HCT116 (cell line): ENCODE data around the gene ATAD3C. TPM values are rescaled to one million over a fixed set of nuclear protein-coding genes. Genes with fewer than 3 reads are reported as not detected.

Experiments used
- ATAC-seq: fragments of 200-7000 bp; cut with Tn5 transposase; 2 replicates; pipeline ENCODE4 v1.9.1; 2020; ENCODE audit warnings: mild to moderate bottlenecking, moderate library complexity
- BruUV-seq: library from RNA; stranded (reverse); fragments of 400-500 nt; replicated peaks from 2 replicates; lab custom pipeline; 2021; lab: Mats Ljungman, UMichigan
- CTCF ChIA-PET: fragments of 300-600 bp; sonication (Branson Sonifier 250); formaldehyde crosslinking; loops from one replicate; lab custom pipeline; 2021; ENCODE audit warnings: antibody characterized with exemption; lab: Charles Lee
- POLR2A ChIA-PET: fragments of 300-600, 350-600 bp; sonication (Branson Sonifier 250); formaldehyde crosslinking; loops from one replicate; lab custom pipeline; 2021; ENCODE audit warnings: antibody characterized with exemption; lab: Charles Lee
- RAD21 ChIA-PET, 2 experiments: fragments of 300-600 bp; sonication (Branson Sonifier 250); formaldehyde crosslinking; loops; one replicate each; lab custom pipeline; 2023; ENCODE audit warnings: low total read pairs in 2 of 2; ENCODE audit not compliant: uncharacterized antibody in 2 of 2, unreplicated experiment in 2 of 2, low non-redundant PET in 1 of 2; lab: Charles Lee
- DNase-seq: peaks from one replicate; pipeline ENCODE4 v3.0.0-alpha.2; 2010; ENCODE audit warnings: low read depth, low spot score
- H2AFZ ChIP-seq: fragments of 200-600 bp; shearing (Covaris generic), sonication (generic); 2 replicates; pipeline ENCODE4 v1.6.1; 2017; ENCODE audit warnings: low read depth, mixed run types, mixed read lengths, antibody characterized with exemption, low read length; ENCODE audit not compliant: poor library complexity, severe bottlenecking
- H3K27ac ChIP-seq: 2 replicates; pipeline ENCODE4 v1.5.1; 2012; ENCODE audit warnings: low read depth, low read length
- H3K27me3 ChIP-seq: fragments of 200-600 bp; sonication (generic); 2 replicates; pipeline ENCODE4 v1.6.1; 2016; ENCODE audit warnings: mixed run types, low read length, mixed read lengths; ENCODE audit not compliant: insufficient read depth
- H3K36me3 ChIP-seq, 2 experiments: fragments of 200-500 bp in 1 of 2; fragments of 200-600 bp in 1 of 2; sonication (Bioruptor generic) in 1 of 2; sonication (generic) in 1 of 2; 2 replicates each; pipeline versions ENCODE4 v1.5.1 to v1.6.1; 2014 to 2016; ENCODE audit warnings: low read length in 2 of 2, inconsistent platforms in 1 of 2, mixed read lengths in 1 of 2, mixed run types in 1 of 2; ENCODE audit not compliant: insufficient read depth in 2 of 2, control insufficient read depth in 1 of 2
- H3K4me1 ChIP-seq, 2 experiments: fragments of 200-600 bp in 1 of 2; sonication (generic) in 1 of 2; 2 replicates each; pipeline versions ENCODE4 v1.5.1 to v1.6.1; 2012 to 2017; ENCODE audit warnings: low read length in 2 of 2, inconsistent platforms in 1 of 2, mild to moderate bottlenecking in 1 of 2, mixed read lengths in 1 of 2, mixed run types in 1 of 2, moderate library complexity in 1 of 2; ENCODE audit not compliant: insufficient read depth in 2 of 2, control insufficient read depth in 1 of 2
- H3K4me2 ChIP-seq: fragments of 200-600 bp; sonication (generic); 2 replicates; pipeline ENCODE4 v1.6.1; 2017; ENCODE audit warnings: mixed run types, low read length, mixed read lengths
- H3K4me3 ChIP-seq, 2 experiments: fragments of 200-600 bp in 1 of 2; sonication (generic) in 1 of 2; replicated peaks in 1 of 2; 2 replicates each; pipeline ENCODE4 v1.5.1; 2011 to 2016; ENCODE audit warnings: low read length in 2 of 2, control low read depth in 1 of 2, low read depth in 1 of 2, mild to moderate bottlenecking in 1 of 2, mixed read lengths in 1 of 2, mixed run types in 1 of 2
- H3K79me2 ChIP-seq: fragments of 200-600 bp; sonication (generic); 2 replicates; pipeline ENCODE4 v1.6.1; 2017; ENCODE audit warnings: mild to moderate bottlenecking, mixed run types, low read length, moderate library complexity, mixed read lengths; ENCODE audit not compliant: insufficient read depth
- H3K9ac ChIP-seq: fragments of 200-600 bp; sonication (generic); 2 replicates; pipeline ENCODE4 v1.6.1; 2016; ENCODE audit warnings: low read length, mixed read lengths
- H3K9me2 ChIP-seq: fragments of 200-600 bp; sonication (generic), shearing (Covaris generic); 2 replicates; pipeline ENCODE4 v1.6.1; 2017; ENCODE audit warnings: mixed run types, mild to moderate bottlenecking, moderate library complexity; ENCODE audit not compliant: insufficient read depth
- H3K9me3 ChIP-seq, 2 experiments: fragments of 200-500 bp in 1 of 2; fragments of 200-600 bp in 1 of 2; sonication (Bioruptor generic) in 1 of 2; sonication (generic) in 1 of 2; 2 replicates each; pipeline ENCODE4 v1.6.1; 2014 to 2017; ENCODE audit warnings: low read length in 2 of 2, mixed read lengths in 2 of 2, inconsistent platforms in 1 of 2, low read depth in 1 of 2, mild to moderate bottlenecking in 1 of 2, mixed run types in 1 of 2, moderate library complexity in 1 of 2; ENCODE audit not compliant: control insufficient read depth in 1 of 2, insufficient read depth in 1 of 2
- H4K20me1 ChIP-seq: fragments of 200-600 bp; sonication (generic), shearing (Covaris generic); 2 replicates; pipeline ENCODE4 v1.6.1; 2017; ENCODE audit warnings: mixed run types, mild to moderate bottlenecking, moderate library complexity; ENCODE audit not compliant: insufficient read depth
- CBX3 ChIP-seq: IDR thresholded peaks from 2 replicates; pipeline ENCODE4 v1.6.1; 2012; ENCODE audit warnings: low read depth
- CEBPB ChIP-seq: IDR thresholded peaks from 2 replicates; pipeline ENCODE4 v1.6.1; 2012; ENCODE audit warnings: low read depth
- ELF1 ChIP-seq: IDR thresholded peaks from 2 replicates; pipeline ENCODE4 v1.6.1; 2012; ENCODE audit warnings: low read depth, borderline replicate concordance
- EZH2phosphoT487 ChIP-seq: fragments of 200-600 bp; IDR thresholded peaks from 2 replicates; pipeline ENCODE4 v1.6.1; 2018; ENCODE audit warnings: antibody characterized with exemption, borderline replicate concordance
- POLR2A ChIP-seq: IDR thresholded peaks from 2 replicates; pipeline ENCODE4 v1.7.0; 2011; ENCODE audit warnings: borderline replicate concordance; ENCODE audit not compliant: insufficient read depth, insufficient read length; ENCODE audit errors: extremely low read depth
- POLR2AphosphoS5 ChIP-seq: IDR thresholded peaks from 2 replicates; pipeline ENCODE4 v1.6.1; 2011; ENCODE audit warnings: mild to moderate bottlenecking, low read depth, low read length, moderate library complexity
- RAD21 ChIP-seq: IDR thresholded peaks from 2 replicates; pipeline ENCODE4 v1.6.1; 2012; ENCODE audit warnings: low read depth, mild to moderate bottlenecking
- SIN3A ChIP-seq: IDR thresholded peaks from 2 replicates; pipeline ENCODE4 v1.6.1; 2012; ENCODE audit warnings: low read depth
- SP1 ChIP-seq: IDR thresholded peaks from 2 replicates; pipeline ENCODE4 v1.6.1; 2012; ENCODE audit warnings: low read depth
- YY1 ChIP-seq: IDR thresholded peaks from 2 replicates; pipeline ENCODE4 v1.6.1; 2011; ENCODE audit warnings: low read length, low read depth, moderate library complexity, mild to moderate bottlenecking; ENCODE audit not compliant: insufficient replicate concordance; ENCODE audit errors: extremely low read depth
- ZFX ChIP-seq: fragments of 450-650 bp; IDR thresholded peaks from 2 replicates; pipeline ENCODE4 v1.6.1; 2017
- intact Hi-C: fragments of 100-400 bp; cut with micrococcal nuclease; formaldehyde crosslinking; loops from 2 replicates; pipeline ENCODE4 v1.10.0; 2022
- total RNA-seq: library from RNA; stranded (reverse); gene quantifications from one replicate; pipeline ENCODE4 v1.2.1, GENCODE V29; 2021; ENCODE audit not compliant: unreplicated experiment
- TF ChIP-seq, protein P1 (sequence below): IDR thresholded peaks from 2 replicates; pipeline ENCODE4 v1.6.1; 2012
- TF ChIP-seq, protein P2 (sequence below): IDR thresholded peaks from 2 replicates; pipeline ENCODE4 v1.6.1; 2012; ENCODE audit warnings: low read depth
- TF ChIP-seq, protein P3 (sequence below): IDR thresholded peaks from 2 replicates; pipeline ENCODE4 v1.6.1; 2012
- TF ChIP-seq, protein P4 (sequence below), 3 experiments: fragments of 200-600 bp in 1 of 3; sonication (generic) in 1 of 3; IDR thresholded peaks in 2 of 3; conservative IDR thresholded peaks in 1 of 3; 2 replicates each; pipeline ENCODE4 v1.5.1; 2012 to 2017; ENCODE audit warnings: low read depth in 2 of 3, low read length in 2 of 3, antibody characterized with exemption in 1 of 3, borderline replicate concordance in 1 of 3, control low read depth in 1 of 3, mild to moderate bottlenecking in 1 of 3, mixed read lengths in 1 of 3, mixed run types in 1 of 3, moderate library complexity in 1 of 3; ENCODE audit not compliant: insufficient read depth in 1 of 3
- TF ChIP-seq, protein P5 (sequence below): IDR thresholded peaks from 2 replicates; pipeline ENCODE4 v1.6.1; 2011; ENCODE audit warnings: mild to moderate bottlenecking, low read length, moderate library complexity; ENCODE audit not compliant: insufficient replicate concordance; ENCODE audit errors: extremely low read depth

Gene ATAD3C
- total RNA-seq, 1 experiment from 2014 or later, result 0.61 TPM

DNA sequence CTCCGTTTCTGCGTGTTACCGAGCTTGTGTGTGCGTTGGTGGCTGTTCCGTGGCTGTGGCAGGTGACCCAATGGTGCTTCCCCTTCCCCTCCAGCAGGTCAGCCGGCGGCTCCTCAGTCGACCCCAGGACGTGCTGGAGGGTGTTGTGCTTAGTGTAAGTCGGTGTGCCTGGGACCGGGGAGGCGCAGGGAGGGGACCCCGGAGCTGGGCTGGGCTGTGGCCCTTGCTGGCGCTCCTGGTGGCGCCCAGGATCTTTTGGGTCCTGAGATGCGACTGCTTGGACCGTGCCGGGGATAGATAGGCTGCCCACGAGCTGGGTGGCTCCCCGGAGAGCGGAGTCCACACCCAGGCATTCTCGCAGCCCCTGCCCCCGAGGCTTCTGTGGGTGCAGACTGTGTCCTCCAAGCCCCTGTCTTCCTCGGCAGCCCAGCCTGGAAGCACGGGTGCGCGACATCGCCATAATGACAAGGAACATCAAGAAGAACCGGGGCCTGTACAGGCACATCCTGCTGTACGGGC is 5.9 kb downstream of the ATAD3C start:
- ChIA-PET POLR2A (no interaction called here), CTCF (no interaction called here)
- no peak for TF ChIP-seq EZH2phosphoT487
- TF ChIP-seq SP1, result no peak
- TF ChIP-seq, protein P1, sequence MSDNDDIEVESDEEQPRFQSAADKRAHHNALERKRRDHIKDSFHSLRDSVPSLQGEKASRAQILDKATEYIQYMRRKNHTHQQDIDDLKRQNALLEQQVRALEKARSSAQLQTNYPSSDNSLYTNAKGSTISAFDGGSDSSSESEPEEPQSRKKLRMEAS, result no peak
- TF ChIP-seq, protein P2, sequence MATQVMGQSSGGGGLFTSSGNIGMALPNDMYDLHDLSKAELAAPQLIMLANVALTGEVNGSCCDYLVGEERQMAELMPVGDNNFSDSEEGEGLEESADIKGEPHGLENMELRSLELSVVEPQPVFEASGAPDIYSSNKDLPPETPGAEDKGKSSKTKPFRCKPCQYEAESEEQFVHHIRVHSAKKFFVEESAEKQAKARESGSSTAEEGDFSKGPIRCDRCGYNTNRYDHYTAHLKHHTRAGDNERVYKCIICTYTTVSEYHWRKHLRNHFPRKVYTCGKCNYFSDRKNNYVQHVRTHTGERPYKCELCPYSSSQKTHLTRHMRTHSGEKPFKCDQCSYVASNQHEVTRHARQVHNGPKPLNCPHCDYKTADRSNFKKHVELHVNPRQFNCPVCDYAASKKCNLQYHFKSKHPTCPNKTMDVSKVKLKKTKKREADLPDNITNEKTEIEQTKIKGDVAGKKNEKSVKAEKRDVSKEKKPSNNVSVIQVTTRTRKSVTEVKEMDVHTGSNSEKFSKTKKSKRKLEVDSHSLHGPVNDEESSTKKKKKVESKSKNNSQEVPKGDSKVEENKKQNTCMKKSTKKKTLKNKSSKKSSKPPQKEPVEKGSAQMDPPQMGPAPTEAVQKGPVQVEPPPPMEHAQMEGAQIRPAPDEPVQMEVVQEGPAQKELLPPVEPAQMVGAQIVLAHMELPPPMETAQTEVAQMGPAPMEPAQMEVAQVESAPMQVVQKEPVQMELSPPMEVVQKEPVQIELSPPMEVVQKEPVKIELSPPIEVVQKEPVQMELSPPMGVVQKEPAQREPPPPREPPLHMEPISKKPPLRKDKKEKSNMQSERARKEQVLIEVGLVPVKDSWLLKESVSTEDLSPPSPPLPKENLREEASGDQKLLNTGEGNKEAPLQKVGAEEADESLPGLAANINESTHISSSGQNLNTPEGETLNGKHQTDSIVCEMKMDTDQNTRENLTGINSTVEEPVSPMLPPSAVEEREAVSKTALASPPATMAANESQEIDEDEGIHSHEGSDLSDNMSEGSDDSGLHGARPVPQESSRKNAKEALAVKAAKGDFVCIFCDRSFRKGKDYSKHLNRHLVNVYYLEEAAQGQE, result no peak
- TF ChIP-seq RAD21, result no peak
- no peak for TF ChIP-seq SIN3A
- TF ChIP-seq POLR2AphosphoS5, result no peak
- no peak for TF ChIP-seq CBX3
- no peak for TF ChIP-seq YY1
- TF ChIP-seq, protein P3, sequence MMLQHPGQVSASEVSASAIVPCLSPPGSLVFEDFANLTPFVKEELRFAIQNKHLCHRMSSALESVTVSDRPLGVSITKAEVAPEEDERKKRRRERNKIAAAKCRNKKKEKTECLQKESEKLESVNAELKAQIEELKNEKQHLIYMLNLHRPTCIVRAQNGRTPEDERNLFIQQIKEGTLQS, result no peak
- TF ChIP-seq CEBPB, result no peak
- TF ChIP-seq, protein P4, sequence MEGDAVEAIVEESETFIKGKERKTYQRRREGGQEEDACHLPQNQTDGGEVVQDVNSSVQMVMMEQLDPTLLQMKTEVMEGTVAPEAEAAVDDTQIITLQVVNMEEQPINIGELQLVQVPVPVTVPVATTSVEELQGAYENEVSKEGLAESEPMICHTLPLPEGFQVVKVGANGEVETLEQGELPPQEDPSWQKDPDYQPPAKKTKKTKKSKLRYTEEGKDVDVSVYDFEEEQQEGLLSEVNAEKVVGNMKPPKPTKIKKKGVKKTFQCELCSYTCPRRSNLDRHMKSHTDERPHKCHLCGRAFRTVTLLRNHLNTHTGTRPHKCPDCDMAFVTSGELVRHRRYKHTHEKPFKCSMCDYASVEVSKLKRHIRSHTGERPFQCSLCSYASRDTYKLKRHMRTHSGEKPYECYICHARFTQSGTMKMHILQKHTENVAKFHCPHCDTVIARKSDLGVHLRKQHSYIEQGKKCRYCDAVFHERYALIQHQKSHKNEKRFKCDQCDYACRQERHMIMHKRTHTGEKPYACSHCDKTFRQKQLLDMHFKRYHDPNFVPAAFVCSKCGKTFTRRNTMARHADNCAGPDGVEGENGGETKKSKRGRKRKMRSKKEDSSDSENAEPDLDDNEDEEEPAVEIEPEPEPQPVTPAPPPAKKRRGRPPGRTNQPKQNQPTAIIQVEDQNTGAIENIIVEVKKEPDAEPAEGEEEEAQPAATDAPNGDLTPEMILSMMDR (IDR thresholded peaks at IDR 0.05 in 2 of 3, conservative IDR thresholded peaks at IDR 0.05 in 1 of 3; ENCODE audit: borderline replicate concordance in 1 of 3, insufficient read depth in 1 of 3, low read depth in 2 of 3, low read length in 2 of 3), result no peak
- TF ChIP-seq POLR2A, result no peak
- no peak for TF ChIP-seq ZFX
- TF ChIP-seq, protein P5, sequence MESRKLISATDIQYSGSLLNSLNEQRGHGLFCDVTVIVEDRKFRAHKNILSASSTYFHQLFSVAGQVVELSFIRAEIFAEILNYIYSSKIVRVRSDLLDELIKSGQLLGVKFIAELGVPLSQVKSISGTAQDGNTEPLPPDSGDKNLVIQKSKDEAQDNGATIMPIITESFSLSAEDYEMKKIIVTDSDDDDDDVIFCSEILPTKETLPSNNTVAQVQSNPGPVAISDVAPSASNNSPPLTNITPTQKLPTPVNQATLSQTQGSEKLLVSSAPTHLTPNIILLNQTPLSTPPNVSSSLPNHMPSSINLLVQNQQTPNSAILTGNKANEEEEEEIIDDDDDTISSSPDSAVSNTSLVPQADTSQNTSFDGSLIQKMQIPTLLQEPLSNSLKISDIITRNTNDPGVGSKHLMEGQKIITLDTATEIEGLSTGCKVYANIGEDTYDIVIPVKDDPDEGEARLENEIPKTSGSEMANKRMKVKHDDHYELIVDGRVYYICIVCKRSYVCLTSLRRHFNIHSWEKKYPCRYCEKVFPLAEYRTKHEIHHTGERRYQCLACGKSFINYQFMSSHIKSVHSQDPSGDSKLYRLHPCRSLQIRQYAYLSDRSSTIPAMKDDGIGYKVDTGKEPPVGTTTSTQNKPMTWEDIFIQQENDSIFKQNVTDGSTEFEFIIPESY, result no peak
- no peak for TF ChIP-seq ELF1

More for the DNA sequence above, 5.9 kb downstream of the ATAD3C start:
- H3K27me3 ChIP-seq, result no peaks in the 10 kb centered on the region
- intact Hi-C loops, result no loop called here
- H3K27ac ChIP-seq, result no peak overlapping the region
- no peak overlapping the region for H3K4me3 ChIP-seq
- H3K4me1 ChIP-seq, result no peaks in the 10 kb centered on the region
- H3K9me2 ChIP-seq, result no peaks in the 10 kb centered on the region
- RAD21 ChIA-PET, result no interaction called here
- no TSS peak for BruUV-seq
- H4K20me1 ChIP-seq, result no peaks in the 10 kb centered on the region
- ATAC-seq, result no peak
- no peak overlapping the region for H3K9ac ChIP-seq
- H3K9me3 ChIP-seq, result no peaks in the 10 kb centered on the region
- DNase-seq, result no peak
- no peak overlapping the region for H3K4me2 ChIP-seq
- no peak overlapping the region for H2AFZ ChIP-seq
- no peaks in the 10 kb centered on the region for H3K79me2 ChIP-seq
- no peaks in the 10 kb centered on the region for H3K36me3 ChIP-seq
